Lung (tissue), 16 donors: ENCODE data around the gene RPP25L. TPM values are rescaled to one million over a fixed set of nuclear protein-coding genes. Genes with fewer than 3 reads are reported as not detected.

Experiments
- ATAC-seq: fragments of 200-7000 bp; cut with Tn5 transposase; one replicate; pipeline ENCODE4 v1.9.1; 2020; ENCODE audit warnings: moderate number of reproducible peaks; ENCODE audit not compliant: insufficient read depth, low FRiP score
- DNase-seq, 3 donors: peaks; one replicate each; pipeline ENCODE4 v3.0.0-alpha.2; 2013 to 2017
- H3K27ac ChIP-seq, 2 donors: one replicate each; pipeline ENCODE4 v1.5.1; 2013; ENCODE audit warnings: mild to moderate bottlenecking in 2 of 2, moderate library complexity in 2 of 2, control low read depth in 1 of 2, inconsistent platforms in 1 of 2, low read depth in 1 of 2, low read length in 1 of 2
- H3K27me3 ChIP-seq, 3 donors: one replicate each; pipeline ENCODE4 v1.5.1; 2013; ENCODE audit warnings: low read length in 2 of 3; ENCODE audit not compliant: control insufficient read depth in 3 of 3, insufficient read depth in 3 of 3
- H3K36me3 ChIP-seq, 4 donors: one replicate each; pipeline ENCODE4 v1.5.1; 2013; ENCODE audit warnings: low read length in 4 of 4, mild to moderate bottlenecking in 1 of 4, moderate library complexity in 1 of 4; ENCODE audit not compliant: control insufficient read depth in 4 of 4, insufficient read depth in 4 of 4
- H3K4me1 ChIP-seq, 5 donors: one replicate each; pipeline ENCODE4 v1.5.1; 2013; ENCODE audit warnings: low read length in 5 of 5, mild to moderate bottlenecking in 2 of 5, moderate library complexity in 1 of 5; ENCODE audit not compliant: control insufficient read depth in 5 of 5, insufficient read depth in 5 of 5
- H3K4me3 ChIP-seq: one replicate; pipeline ENCODE4 v1.5.1; 2013; ENCODE audit warnings: mild to moderate bottlenecking, control low read depth, moderate library complexity
- H3K9ac ChIP-seq, 2 donors: one replicate each; pipeline ENCODE4 v1.5.1; 2013; ENCODE audit warnings: low read length in 2 of 2, control low read depth in 1 of 2; ENCODE audit not compliant: insufficient read depth in 1 of 2
- H3K9me3 ChIP-seq, 4 donors: one replicate each; pipeline ENCODE4 v1.5.1; 2013; ENCODE audit warnings: low read length in 3 of 4, mild to moderate bottlenecking in 1 of 4, moderate library complexity in 1 of 4; ENCODE audit not compliant: control insufficient read depth in 4 of 4, insufficient read depth in 3 of 4
- CTCF ChIP-seq: IDR thresholded peaks from 2 replicates; pipeline ENCODE4 v1.5.1; 2012; ENCODE audit warnings: mild to moderate bottlenecking; ENCODE audit errors: control extremely low read depth, extremely low read depth
- WGBS, 2 donors: extraction: QIAGEN DNeasy Blood & Tissue Kit; methylation state at CpG; one replicate each; pipeline ENCODE4 v1.1.7; 2013; 5-methylcytosine and 5-hydroxymethylcytosine counted together
- long read RNA-seq, 5 donors: transcript quantifications; one replicate each; lab custom pipeline, GENCODE V29; 2026
- polyA plus RNA-seq, 2 donors: library from polyadenylated mRNA; stranded (reverse); fragments of 200-250 nt; gene quantifications; one replicate each; pipeline ENCODE4 v1.2.1, GENCODE V29; 2013
- total RNA-seq, 2 donors: library from RNA; depleted of rRNA in 1 of 2; stranded (reverse); fragments of >200 nt in 1 of 2; gene quantifications; one replicate each; pipeline ENCODE4 v1.2.1, GENCODE V29; 2014 to 2021
- donor health status: control.
- donor health status: control.
- donor health status: Bipolar disorder and iron deficiency.
- donor health status: healthy.
- donor health status: DM: yes; HTN: yes; CAD: no.

RPP25L gene
- total RNA-seq (10 to 100 TPM; 17.0 to 21.9 TPM), polyA plus RNA-seq (10 to 100 TPM; 29.6 to 32.6 TPM)
- long read RNA-seq, donor 1, transcript RPP25L-202 (2 exons, 888 nt), result major isoform, 13 of 41 reads
- long read RNA-seq, donor 1, partial matches to known transcripts, result 25 of 41 reads
- long read RNA-seq, donor 1, other reads (novel, unspliced or antisense), result 0 of 41 reads
- long read RNA-seq, donor 2, transcript RPP25L-202 (2 exons, 888 nt), result major isoform, 11 of 24 reads
- long read RNA-seq, donor 2, partial matches to known transcripts, result 13 of 24 reads
- long read RNA-seq, donor 2, other reads (novel, unspliced or antisense), result 0 of 24 reads
- long read RNA-seq, donor 3, transcript RPP25L-202 (2 exons, 888 nt), result major isoform, 10 of 10 reads
- long read RNA-seq, donor 3, partial matches to known transcripts, result 0 of 10 reads
- long read RNA-seq, donor 3, other reads (novel, unspliced or antisense), result 0 of 10 reads
- long read RNA-seq, donor 4, transcript RPP25L-202 (2 exons, 888 nt), result major isoform, 10 of 10 reads
- long read RNA-seq, donor 4, partial matches to known transcripts, result 0 of 10 reads
- long read RNA-seq, donor 4, other reads (novel, unspliced or antisense), result 0 of 10 reads
- long read RNA-seq, donor 5, transcript RPP25L-202 (2 exons, 888 nt), result major isoform, 23 of 24 reads
- long read RNA-seq, donor 5, partial matches to known transcripts, result 0 of 24 reads
- long read RNA-seq, donor 5, other reads (novel, unspliced or antisense), result 0 of 24 reads

- H3K4me1 ChIP-seq, result peaks cover 3 to 20% (median 8%) of the 10 kb centered on the region in 5 donors
- ATAC-seq, result peak; percentile 98
- H3K36me3 ChIP-seq, result peaks cover 3 to 24% (median 18%) of the 10 kb centered on the region in 4 donors
- peak; percentile 89 to 95 (median 92) for DNase-seq
- no peaks in the 10 kb centered on the region for H3K27me3 ChIP-seq
- no peak for TF ChIP-seq CTCF
- peak within 1 kb of the TSS; percentile 76 to 89 for H3K9ac ChIP-seq
- 1% methylated on average over 77 of the region's 77 CpGs for WGBS, 2 donors
- peak within 1 kb of the TSS; percentile 80 for H3K4me3 ChIP-seq
- peak within 1 kb of the TSS; percentile 87 to 91 for H3K27ac ChIP-seq
- H3K9me3 ChIP-seq, result no peaks in the 10 kb centered on the region
Observed at GRCh38 chr9:34611811-34612787, at the start of gene RPP25L. Gene RPP25L (minus strand): TSS chr9:34612097. CDS start chr9:34611296, 801 bp downstream.

- ATAC-seq (no peak), DNase-seq (no peak)
- Histone ChIP-seq H3K9me3 (no peaks in the 10 kb centered on the region), H3K4me1 (peaks cover 0 to 15% (median 9%) of the 10 kb centered on the region in 5 donors), H3K9ac (no peak overlapping the region), H3K27ac (no peak overlapping the region), H3K36me3 (peaks cover 1 to 18% (median 10%) of the 10 kb centered on the region in 4 donors), H3K4me3 (no peak overlapping the region), H3K27me3 (no peaks in the 10 kb centered on the region)
- no peak for TF ChIP-seq CTCF
- WGBS, 2 donors, result 92 to 97% methylated on average over 8 of the region's 8 CpGs
Observed at GRCh38 chr9:34659592-34660253, 47.8 kb upstream of the RPP25L start.

- H3K27me3 ChIP-seq, result no peaks in the 10 kb centered on the region
- no peak overlapping the region for H3K9ac ChIP-seq
- H3K27ac ChIP-seq, result no peak overlapping the region
- no peak for TF ChIP-seq CTCF
- H3K9me3 ChIP-seq, result no peaks in the 10 kb centered on the region
- no peak for ATAC-seq
- H3K4me3 ChIP-seq, result no peak overlapping the region
- H3K36me3 ChIP-seq, result peaks cover 1 to 18% (median 10%) of the 10 kb centered on the region in 4 donors
- 78 to 91% methylated on average over 14 of the region's 14 CpGs for WGBS, 2 donors
- no peak for DNase-seq
- peaks cover 9 to 22% (median 16%) of the 10 kb centered on the region in 5 donors for H3K4me1 ChIP-seq
Observed at GRCh38 chr9:34658461-34658860, 46.6 kb upstream of the RPP25L start.
